ENCODE measurements around the gene EGFL8. TPM values are rescaled to one million over a fixed set of nuclear protein-coding genes. Genes with fewer than 3 reads are reported as not detected.

EGFL8 gene
- total and polyA plus RNA-seq, 2 of the 8 experiments (the other 6 are each of a cell fraction or from before 2014, with no cell fraction given) = 5.0 to 9.2 TPM

DNA sequence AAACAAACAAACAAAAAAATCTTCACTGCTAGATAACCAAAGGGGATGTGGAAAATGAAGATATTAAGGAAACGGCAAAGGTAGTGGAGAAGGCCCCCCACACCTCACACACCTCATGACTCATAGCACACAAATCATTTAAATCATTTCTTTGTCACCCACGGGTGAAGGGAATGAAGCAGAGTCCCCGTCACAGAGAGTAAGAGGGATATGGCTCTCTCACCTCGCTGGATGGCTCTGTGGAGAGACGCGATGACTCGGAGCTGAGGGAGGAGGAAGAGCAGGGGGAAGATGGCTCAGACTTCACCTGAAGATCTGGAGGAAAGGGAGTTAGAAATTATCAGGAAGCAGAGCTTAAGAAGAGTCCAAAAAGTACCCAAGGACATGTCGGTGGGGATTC, 37.5 kb upstream of the EGFL8 start (continued):
- TF ChIP-seq CHD7 (IDR thresholded peaks at IDR 0.05; ENCODE audit: insufficient replicate concordance, low read length) (no peak), EP300 (IDR thresholded peaks at IDR 0.05; ENCODE audit: borderline replicate concordance in 1 of 2, low read depth in 2 of 2, low read length in 2 of 2) (no peak), GABPA (IDR thresholded peaks at IDR 0.05; ENCODE audit: borderline replicate concordance, insufficient read depth, low read length) (no peak), JUND (IDR thresholded peaks at IDR 0.05; ENCODE audit: low read length) (no peak)
- TF ChIP-seq, protein P1, sequence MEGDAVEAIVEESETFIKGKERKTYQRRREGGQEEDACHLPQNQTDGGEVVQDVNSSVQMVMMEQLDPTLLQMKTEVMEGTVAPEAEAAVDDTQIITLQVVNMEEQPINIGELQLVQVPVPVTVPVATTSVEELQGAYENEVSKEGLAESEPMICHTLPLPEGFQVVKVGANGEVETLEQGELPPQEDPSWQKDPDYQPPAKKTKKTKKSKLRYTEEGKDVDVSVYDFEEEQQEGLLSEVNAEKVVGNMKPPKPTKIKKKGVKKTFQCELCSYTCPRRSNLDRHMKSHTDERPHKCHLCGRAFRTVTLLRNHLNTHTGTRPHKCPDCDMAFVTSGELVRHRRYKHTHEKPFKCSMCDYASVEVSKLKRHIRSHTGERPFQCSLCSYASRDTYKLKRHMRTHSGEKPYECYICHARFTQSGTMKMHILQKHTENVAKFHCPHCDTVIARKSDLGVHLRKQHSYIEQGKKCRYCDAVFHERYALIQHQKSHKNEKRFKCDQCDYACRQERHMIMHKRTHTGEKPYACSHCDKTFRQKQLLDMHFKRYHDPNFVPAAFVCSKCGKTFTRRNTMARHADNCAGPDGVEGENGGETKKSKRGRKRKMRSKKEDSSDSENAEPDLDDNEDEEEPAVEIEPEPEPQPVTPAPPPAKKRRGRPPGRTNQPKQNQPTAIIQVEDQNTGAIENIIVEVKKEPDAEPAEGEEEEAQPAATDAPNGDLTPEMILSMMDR (IDR thresholded peaks at IDR 0.05; ENCODE audit: control extremely low read depth in 1 of 3, insufficient read depth in 1 of 3, low read depth in 1 of 3, low read length in 3 of 3) = no peak

Measured in H1 (cell line).